ENCODE data around the gene SIT1. TPM values are rescaled to one million over a fixed set of nuclear protein-coding genes. Genes with fewer than 3 reads are reported as not detected.

The SIT1 gene
- total RNA-seq, 1 donor from 2014 or later: 3.4 TPM

- no peak for TF ChIP-seq CTCF (IDR thresholded peaks at IDR 0.05; ENCODE audit: partially characterized antibody, unreplicated experiment)
- peaks cover 5% of the 10 kb centered on the region for H3K4me1 Mint-ChIP-seq (ENCODE audit: low read depth, unreplicated experiment)
- DNase-seq: no peak
- H3K27me3 Mint-ChIP-seq (ENCODE audit: unreplicated experiment): peaks cover 3% of the 10 kb centered on the region
- H3K4me3 Mint-ChIP-seq (ENCODE audit: unreplicated experiment): no peak overlapping the region
- H3K9me3 Mint-ChIP-seq (ENCODE audit: unreplicated experiment): peaks cover 7% of the 10 kb centered on the region
- H3K36me3 Mint-ChIP-seq (ENCODE audit: unreplicated experiment): no peaks in the 10 kb centered on the region
- no peak overlapping the region for H3K27ac Mint-ChIP-seq (ENCODE audit: unreplicated experiment)
Observed at GRCh38 chr9:35599763-35600604, 50.7 kb downstream of the SIT1 start.

Small RNA genes lying within 50 kb of the gene (microRNA-seq; reads per million reads assigned to microRNA genes)
- gene MIR4667 (ENCODE audit: unreplicated experiment): 3.7 reads per million, percentile 27 among the genes with 10 or more reads in this experiment

Other genes with a start within 250 kb of the SIT1 start
- gene RUSC2, start 160.8 kb downstream of the SIT1 start, total RNA-seq (ENCODE audit: unreplicated experiment): 84.4 TPM
- gene TESK1, start 45.7 kb downstream of the SIT1 start, total RNA-seq (ENCODE audit: unreplicated experiment): 28.7 TPM
- gene CD72, start 32.5 kb downstream of the SIT1 start, total RNA-seq (ENCODE audit: unreplicated experiment): 4.9 TPM
- gene RMRP, start 7.1 kb upstream of the SIT1 start, total RNA-seq (ENCODE audit: unreplicated experiment): 35,708 TPM
- gene CCDC107, start 7.4 kb upstream of the SIT1 start, total RNA-seq (ENCODE audit: unreplicated experiment): 32.5 TPM
- 2.6 TPM for gene ARHGEF39, start 14.3 kb upstream of the SIT1 start, total RNA-seq (ENCODE audit: unreplicated experiment)
- gene CA9, start 23.0 kb upstream of the SIT1 start, total RNA-seq (ENCODE audit: unreplicated experiment): not detected
- gene TPM2, start 39.0 kb upstream of the SIT1 start, total RNA-seq (ENCODE audit: unreplicated experiment): 188 TPM
- gene TLN1, start 81.3 kb upstream of the SIT1 start, total RNA-seq (ENCODE audit: unreplicated experiment): 56.2 TPM
- gene CREB3, start 81.7 kb upstream of the SIT1 start, total RNA-seq (ENCODE audit: unreplicated experiment): 32.0 TPM
- gene GBA2, start 98.3 kb upstream of the SIT1 start, total RNA-seq (ENCODE audit: unreplicated experiment): 287 TPM
- gene RGP1, start 98.4 kb upstream of the SIT1 start, total RNA-seq (ENCODE audit: unreplicated experiment): 44.0 TPM
- not detected for gene MSMP, start 103.3 kb upstream of the SIT1 start, total RNA-seq (ENCODE audit: unreplicated experiment)
- gene NPR2, start 140.7 kb upstream of the SIT1 start, total RNA-seq (ENCODE audit: unreplicated experiment): 357 TPM
- gene SPAG8, start 161.3 kb upstream of the SIT1 start, total RNA-seq (ENCODE audit: unreplicated experiment): not detected
- gene HINT2, start 164.1 kb upstream of the SIT1 start, total RNA-seq (ENCODE audit: unreplicated experiment): 48.1 TPM
- gene FAM221B, start 177.8 kb upstream of the SIT1 start, total RNA-seq (ENCODE audit: unreplicated experiment): not detected
- gene TMEM8B, start 178.3 kb upstream of the SIT1 start, total RNA-seq (ENCODE audit: unreplicated experiment): 44.4 TPM
- gene OR13J1, start 219.5 kb upstream of the SIT1 start, total RNA-seq (ENCODE audit: unreplicated experiment): not detected